Natural killer cell (primary cell): Measurements from ENCODE around the gene ARHGAP19. TPM values are rescaled to one million over a fixed set of nuclear protein-coding genes. Genes with fewer than 3 reads are reported as not detected.
A peak's percentile ranks its signal among the peaks of the same experiment; 100 is the strongest.

Experiments
- ATAC-seq, 3 donors: fragments of 150-1000 bp in 2 of 3; fragments of 200-7000 bp in 1 of 3; cut with Tn5 transposase; 1 replicate in 1 of 3; 2 replicates in 2 of 3; pipeline ENCODE4 v1.10.0; 2021; ENCODE audit warnings: mild to moderate bottlenecking in 2 of 3, moderate library complexity in 2 of 3
- DNase-seq, 2 donors: peaks; one replicate each; pipeline versions ENCODE4 v3.0.0 to v3.0.0-alpha.2; 2013 to 2021; ENCODE audit warnings: mixed read lengths in 1 of 2
- H3K27ac ChIP-seq: one replicate; pipeline ENCODE4 v1.5.1; 2013; ENCODE audit warnings: mild to moderate bottlenecking, low read length
- H3K27me3 ChIP-seq: one replicate; pipeline ENCODE4 v1.6.1; 2013; ENCODE audit warnings: low read length; ENCODE audit not compliant: control insufficient read depth, insufficient read depth
- H3K36me3 ChIP-seq: one replicate; pipeline ENCODE4 v1.6.1; 2013; ENCODE audit warnings: low read length; ENCODE audit not compliant: control insufficient read depth, insufficient read depth
- H3K4me1 ChIP-seq: one replicate; pipeline ENCODE4 v1.6.1; 2013; ENCODE audit warnings: low read length; ENCODE audit not compliant: control insufficient read depth, insufficient read depth
- H3K4me3 ChIP-seq: one replicate; pipeline ENCODE4 v1.5.1; 2013; ENCODE audit warnings: low read length
- H3K9me3 ChIP-seq: one replicate; pipeline ENCODE4 v1.6.1; 2013; ENCODE audit warnings: low read length; ENCODE audit not compliant: control insufficient read depth, insufficient read depth
- H3K27ac Mint-ChIP-seq, 2 donors: one replicate each; pipeline ENCODE4 v1.8.0; 2022; ENCODE audit warnings: mild to moderate bottlenecking in 2 of 2, mixed read lengths in 2 of 2, moderate library complexity in 1 of 2
- H3K27me3 Mint-ChIP-seq, 2 donors: one replicate each; pipeline ENCODE4 v1.8.0; 2022; ENCODE audit warnings: low read depth in 2 of 2, mixed read lengths in 2 of 2
- H3K36me3 Mint-ChIP-seq: one replicate; pipeline ENCODE4 v1.8.0; 2022; ENCODE audit warnings: mixed read lengths
- H3K4me1 Mint-ChIP-seq, 2 donors: one replicate each; pipeline ENCODE4 v1.8.0; 2022; ENCODE audit warnings: mixed read lengths in 2 of 2
- H3K4me3 Mint-ChIP-seq: one replicate; pipeline ENCODE4 v1.8.0; 2022; ENCODE audit warnings: mild to moderate bottlenecking, moderate library complexity, mixed read lengths
- H3K9me3 Mint-ChIP-seq, 2 donors: one replicate each; pipeline ENCODE4 v1.8.0; 2022; ENCODE audit warnings: mixed read lengths in 2 of 2
- WGBS: methylation state at CpG from one replicate; pipeline ENCODE4 v1.1.7; 2013; ENCODE audit warnings: missing lambda C conversion rate; ENCODE audit not compliant: insufficient coverage; 5-methylcytosine and 5-hydroxymethylcytosine counted together
- intact Hi-C: fragments of 100-400 bp; cut with micrococcal nuclease; formaldehyde crosslinking; loops from one replicate; pipeline ENCODE4 v1.14.2; 2022
- total RNA-seq, 4 donors: library from RNA; stranded (reverse); fragments of 120-200 nt in 1 of 4; gene quantifications; one replicate each; pipeline versions ENCODE4 v1.2.3 to v1.2.4, GENCODE V29; 2013 to 2022
- TF ChIP-seq, protein P1 (sequence below): fragments of 200-600 bp; IDR thresholded peaks from one replicate; pipeline ENCODE4 v1.8.0; 2022; ENCODE audit warnings: antibody characterized with exemption

Gene ARHGAP19
- total RNA-seq, 3 donors from 2014 or later (not counting 1 experiment from before 2014, with no cell fraction given): 22.6 to 23.3 (median 22.7) TPM

- intact Hi-C loops: loop anchor here (2.0 to 10.0 kb wide), 3 partner anchors 22 to 70 kb away; partner anchors contain the start of genes ARHGAP19 and RRP12
- DNase-seq: no peak
- H3K9me3 Mint-ChIP-seq: no peaks in the 10 kb centered on the region
Measured at GRCh38 chr10:97335188-97335619, 42.8 kb upstream of the ARHGAP19 start.

GRCh38 chr10:97334370-97335175 lies 42.1 kb upstream of the ARHGAP19 start, which contains the start of gene FRAT2:
TSS of gene FRAT2 (minus strand) at chr10:97334729. CDS start at chr10:97334572, 157 bp downstream.
- peaks cover 2% of the 10 kb centered on the region for H3K27me3 ChIP-seq
- Mint-ChIP-seq H3K4me1 (peaks cover 24 to 35% of the 10 kb centered on the region in 2 donors), H3K4me3 (peak within 1 kb of the TSS; percentile 95), H3K27ac (peak within 1 kb of the TSS; percentile 85), H3K9me3 (no peaks in the 10 kb centered on the region), H3K27me3 (peaks cover 0 to 2% of the 10 kb centered on the region in 2 donors), H3K36me3 (no peaks in the 10 kb centered on the region)
- peaks cover 32% of the 10 kb centered on the region for H3K4me1 ChIP-seq
- whole genome bisulfite sequencing: under 1% methylated on average over 93 of the region's 103 CpGs
- peak within 1 kb of the TSS; percentile 69 for H3K4me3 ChIP-seq
- no peaks in the 10 kb centered on the region for H3K36me3 ChIP-seq
- H3K9me3 ChIP-seq: no peaks in the 10 kb centered on the region
- peak within 1 kb of the TSS; percentile 100 for H3K27ac ChIP-seq
- TF ChIP-seq, protein P1, sequence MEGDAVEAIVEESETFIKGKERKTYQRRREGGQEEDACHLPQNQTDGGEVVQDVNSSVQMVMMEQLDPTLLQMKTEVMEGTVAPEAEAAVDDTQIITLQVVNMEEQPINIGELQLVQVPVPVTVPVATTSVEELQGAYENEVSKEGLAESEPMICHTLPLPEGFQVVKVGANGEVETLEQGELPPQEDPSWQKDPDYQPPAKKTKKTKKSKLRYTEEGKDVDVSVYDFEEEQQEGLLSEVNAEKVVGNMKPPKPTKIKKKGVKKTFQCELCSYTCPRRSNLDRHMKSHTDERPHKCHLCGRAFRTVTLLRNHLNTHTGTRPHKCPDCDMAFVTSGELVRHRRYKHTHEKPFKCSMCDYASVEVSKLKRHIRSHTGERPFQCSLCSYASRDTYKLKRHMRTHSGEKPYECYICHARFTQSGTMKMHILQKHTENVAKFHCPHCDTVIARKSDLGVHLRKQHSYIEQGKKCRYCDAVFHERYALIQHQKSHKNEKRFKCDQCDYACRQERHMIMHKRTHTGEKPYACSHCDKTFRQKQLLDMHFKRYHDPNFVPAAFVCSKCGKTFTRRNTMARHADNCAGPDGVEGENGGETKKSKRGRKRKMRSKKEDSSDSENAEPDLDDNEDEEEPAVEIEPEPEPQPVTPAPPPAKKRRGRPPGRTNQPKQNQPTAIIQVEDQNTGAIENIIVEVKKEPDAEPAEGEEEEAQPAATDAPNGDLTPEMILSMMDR: no peak
- ATAC-seq (peak; percentile 89 to 95 (median 91)), DNase-seq (peak; percentile 89 to 94)
- intact Hi-C loops: loop anchor here (2.0 to 10.0 kb wide), 4 partner anchors 22 to 70 kb away; partner anchors contain the start of genes ARHGAP19 and RRP12

More at GRCh38 chr10:97335188-97335619, 42.8 kb upstream of the ARHGAP19 start:
- Mint-ChIP-seq H3K27me3 (peaks cover 0 to 2% of the 10 kb centered on the region in 2 donors), H3K4me1 (peaks cover 24 to 29% of the 10 kb centered on the region in 2 donors), H3K27ac (peak overlapping the region; percentile 71 to 83), H3K4me3 (peak overlapping the region; percentile 70), H3K36me3 (no peaks in the 10 kb centered on the region)
- WGBS: 12% methylated on average over 20 of the region's 25 CpGs
- no peaks in the 10 kb centered on the region for H3K36me3 ChIP-seq
- peak overlapping the region; percentile 40 for H3K27ac ChIP-seq
- ATAC-seq: no peak
- peaks cover 32% of the 10 kb centered on the region for H3K4me1 ChIP-seq
- H3K9me3 ChIP-seq: no peaks in the 10 kb centered on the region
- H3K27me3 ChIP-seq: peaks cover 2% of the 10 kb centered on the region
- TF ChIP-seq, protein P1: no peak
- H3K4me3 ChIP-seq: peak overlapping the region; percentile 69

GRCh38 chr10:97333601-97334369 lies 41.3 kb upstream of the ARHGAP19 start:
- under 1% methylated on average over 89 of the region's 89 CpGs for WGBS
- H3K27ac ChIP-seq: peak overlapping the region; percentile 47
- intact Hi-C loops: loop anchor here (2.0 to 10.0 kb wide), 4 partner anchors 23 to 71 kb away; partner anchors contain the start of genes ARHGAP19 and RRP12

More at GRCh38 chr10:97333601-97334369, 41.3 kb upstream of the ARHGAP19 start:
- Histone ChIP-seq H3K27me3 (peaks cover 2% of the 10 kb centered on the region), H3K4me3 (peak overlapping the region; percentile 69), H3K4me1 (peaks cover 32% of the 10 kb centered on the region), H3K9me3 (no peaks in the 10 kb centered on the region), H3K36me3 (no peaks in the 10 kb centered on the region)
- ATAC-seq (peak; percentile 14 to 40 (median 33)), DNase-seq (peak; percentile 32 to 62)
- peaks cover 24 to 39% of the 10 kb centered on the region in 2 donors for H3K4me1 Mint-ChIP-seq
- H3K27me3 Mint-ChIP-seq: no peaks in the 10 kb centered on the region
- H3K27ac Mint-ChIP-seq: peak overlapping the region; percentile 85
- peak overlapping the region; percentile 95 for H3K4me3 Mint-ChIP-seq
- TF ChIP-seq, protein P1: no peak
- no peaks in the 10 kb centered on the region for H3K9me3 Mint-ChIP-seq
- H3K36me3 Mint-ChIP-seq: no peaks in the 10 kb centered on the region
